Motor neuron (in vitro differentiated cells): ENCODE measurements around the gene TRAF3IP1. TPM values are rescaled to one million over a fixed set of nuclear protein-coding genes. Genes with fewer than 3 reads are reported as not detected.
A peak's percentile ranks its signal among the peaks of the same experiment; 100 is the strongest.

Experiments
- ATAC-seq, 8 experiments: fragments of 200-7000 bp; cut with Tn5 transposase; replicated peaks in 6 of 8; 2 replicates each; pipeline ENCODE4 v1.8.0; 2021; ENCODE audit warnings: mild to moderate bottlenecking in 8 of 8, moderate library complexity in 8 of 8
- H3K27ac ChIP-seq, 2 donors: fragments of 250-450 bp; sonication (Bioruptor Pico); 2 replicates each; pipeline ENCODE4 v1.9.0; 2021; ENCODE audit warnings: antibody characterized with exemption in 2 of 2, mild to moderate bottlenecking in 2 of 2, moderate library complexity in 1 of 2
- H3K4me1 ChIP-seq, 2 donors: fragments of 250-450 bp; sonication (Bioruptor Pico); replicated peaks in 1 of 2; 2 replicates each; pipeline ENCODE4 v1.6.1; 2021; ENCODE audit warnings: antibody characterized with exemption in 2 of 2, mild to moderate bottlenecking in 2 of 2, moderate library complexity in 1 of 2
- H3K4me3 ChIP-seq, 5 donors: fragments of 250-450 bp; sonication (Bioruptor Pico); 2 replicates each; pipeline ENCODE4 v1.9.0; 2021; ENCODE audit warnings: antibody characterized with exemption in 5 of 5, mild to moderate bottlenecking in 5 of 5, moderate library complexity in 4 of 5
- WGBS, 10 experiments: fragments of 450-650 bp; shearing (Covaris generic); methylation state at CpG; one replicate each; pipeline ENCODE4 v1.0.0; 2022; 5-methylcytosine and 5-hydroxymethylcytosine counted together
- in situ Hi-C, 9 experiments: fragments of 400-800 bp; cut with MboI; loops; one replicate each; pipeline ENCODE4 v1.15.0; 2021; ENCODE audit warnings: low sequenced_read_pairs in 9 of 9, low pct_unique_long_range_greater_than_20kb in 2 of 9; ENCODE audit not compliant: unreplicated experiment in 9 of 9
- total RNA-seq, 8 experiments: library from RNA; unstranded; fragments of 300-600 nt; gene quantifications; 2 replicates each; pipeline versions ENCODE4 v1.2.3 to v1.2.4, GENCODE V29; 2022

Gene TRAF3IP1
- total RNA-seq, 8 experiments from 2014 or later, result 5.3 to 16.6 (median 11.7) TPM

DNA sequence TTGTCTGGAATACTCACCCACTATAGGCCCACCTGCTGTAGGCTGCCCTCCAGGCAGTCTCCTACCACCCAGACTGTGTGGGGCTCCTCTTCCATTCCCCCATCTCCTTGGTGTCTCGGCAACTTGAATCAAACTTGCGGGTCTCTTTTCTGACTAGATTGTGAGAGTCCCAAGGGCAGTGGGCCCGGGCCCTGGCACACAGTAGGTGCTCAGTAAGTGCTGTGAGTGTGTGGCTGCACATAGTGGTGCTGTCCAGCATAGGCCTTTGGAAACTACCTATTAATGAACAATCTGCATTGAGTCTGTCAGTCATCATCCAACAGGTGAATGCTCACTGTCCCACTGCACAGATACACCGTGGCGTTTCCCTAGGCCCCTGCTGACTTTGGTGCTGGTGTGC is 62.8 kb downstream of the TRAF3IP1 start:
- Histone ChIP-seq H3K4me3 (no peak overlapping the region), H3K27ac (no peak overlapping the region), H3K4me1 (peaks cover 4 to 6% of the 10 kb centered on the region in 2 donors)
- in situ Hi-C loops, result no loop called here
- 89 to 100% (median 100%) methylated on average over 1 to 3 of the region's 5 CpGs; no CpG with 5 or more reads in 4 of the 10 experiments for WGBS, 10 experiments
- no peak for ATAC-seq

DNA sequence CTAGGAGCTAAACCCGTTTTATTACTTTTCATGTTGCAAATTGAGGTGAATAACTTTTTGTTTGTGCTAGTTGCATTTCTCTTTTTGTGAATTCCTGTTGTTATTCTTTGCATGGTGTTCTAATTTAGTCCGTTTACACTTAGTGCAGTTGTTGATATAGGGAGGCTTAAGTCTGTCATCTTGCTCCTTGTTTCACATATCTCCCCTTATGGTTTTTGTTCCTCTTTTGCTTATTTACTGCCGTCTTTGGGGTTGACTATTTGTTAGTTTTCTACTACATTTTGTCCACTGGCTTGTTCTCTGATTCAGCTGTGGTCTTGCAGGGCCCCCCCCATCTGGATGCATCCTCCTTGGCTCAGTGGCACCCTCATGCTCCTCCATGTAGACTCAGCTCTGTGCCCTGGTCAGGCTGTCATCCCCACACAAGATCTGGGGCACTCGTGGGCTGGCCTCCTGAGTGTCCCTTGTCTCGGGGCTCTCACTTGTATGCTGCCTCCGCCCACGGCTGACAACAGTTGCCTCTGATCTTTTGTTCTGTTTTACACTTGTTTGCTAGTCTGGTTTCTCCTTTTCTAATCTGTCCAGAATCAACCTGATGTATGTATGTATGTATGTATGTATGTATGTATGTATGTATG is 63.5 kb downstream of the TRAF3IP1 start:
- no peak for ATAC-seq
- peaks cover 4 to 6% of the 10 kb centered on the region in 2 donors for H3K4me1 ChIP-seq

DNA sequence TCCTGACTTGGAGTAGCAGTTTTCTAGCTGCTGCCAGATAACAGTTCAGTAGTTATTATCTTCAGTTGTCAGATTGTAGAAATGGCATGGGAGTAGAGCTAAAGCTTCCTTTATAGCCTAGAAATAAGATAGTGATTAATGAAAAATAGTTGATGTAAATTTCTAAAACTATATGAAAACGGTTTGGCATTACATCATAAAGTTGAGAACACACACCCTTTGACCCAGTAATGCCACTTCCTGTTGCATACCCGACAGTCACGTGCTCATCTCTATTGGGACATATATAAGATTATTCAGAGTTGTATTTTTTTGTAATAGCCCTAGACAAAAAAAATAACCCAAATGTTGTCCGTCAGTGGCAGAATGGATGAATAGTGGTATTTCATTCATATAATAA is 67.0 kb downstream of the TRAF3IP1 start:
- in situ Hi-C loops, result no loop called here
- H3K27ac ChIP-seq, result no peak overlapping the region
- no peaks in the 10 kb centered on the region for H3K4me1 ChIP-seq
- WGBS, 10 experiments, result 68 to 100% (median 88%) methylated on average over 2 to 4 of the region's 4 CpGs; no CpG with 5 or more reads in 1 of the 10 experiments
- H3K4me3 ChIP-seq, result no peak overlapping the region
- no peak for ATAC-seq

More for the DNA sequence above, 63.5 kb downstream of the TRAF3IP1 start:
- in situ Hi-C loops, result no loop called here
- WGBS, 10 experiments, result 60 to 100% (median 100%) methylated on average over 1 to 7 of the region's 7 CpGs
- Histone ChIP-seq H3K27ac (no peak overlapping the region), H3K4me3 (no peak overlapping the region)

DNA sequence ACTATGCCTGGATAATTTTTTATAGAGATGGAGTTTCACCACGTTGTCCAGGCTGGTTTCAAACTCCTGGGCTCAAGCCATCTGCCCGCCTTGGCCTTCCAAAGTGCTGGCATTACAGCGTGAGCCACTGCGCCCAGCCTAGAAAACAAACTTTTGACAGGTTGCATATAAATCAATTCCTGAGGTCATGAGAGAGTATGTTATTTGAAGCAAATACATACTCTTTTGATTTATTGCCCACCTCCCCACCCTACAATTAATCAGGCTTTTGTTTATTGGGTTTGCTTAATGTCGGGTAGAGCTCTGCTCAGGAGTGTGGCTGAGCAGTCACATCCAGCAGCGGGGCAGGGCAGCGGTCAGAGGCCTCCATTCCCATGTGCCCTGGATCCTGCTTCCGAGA is 68.5 kb downstream of the TRAF3IP1 start:
- H3K27ac ChIP-seq, result no peak overlapping the region
- H3K4me3 ChIP-seq, result no peak overlapping the region
- WGBS, 10 experiments, result 50 to 100% (median 88%) methylated on average over 1 to 6 of the region's 8 CpGs; no CpG with 5 or more reads in 4 of the 10 experiments
- in situ Hi-C loops, result no loop called here
- no peaks in the 10 kb centered on the region for H3K4me1 ChIP-seq
- ATAC-seq, result no peak

DNA sequence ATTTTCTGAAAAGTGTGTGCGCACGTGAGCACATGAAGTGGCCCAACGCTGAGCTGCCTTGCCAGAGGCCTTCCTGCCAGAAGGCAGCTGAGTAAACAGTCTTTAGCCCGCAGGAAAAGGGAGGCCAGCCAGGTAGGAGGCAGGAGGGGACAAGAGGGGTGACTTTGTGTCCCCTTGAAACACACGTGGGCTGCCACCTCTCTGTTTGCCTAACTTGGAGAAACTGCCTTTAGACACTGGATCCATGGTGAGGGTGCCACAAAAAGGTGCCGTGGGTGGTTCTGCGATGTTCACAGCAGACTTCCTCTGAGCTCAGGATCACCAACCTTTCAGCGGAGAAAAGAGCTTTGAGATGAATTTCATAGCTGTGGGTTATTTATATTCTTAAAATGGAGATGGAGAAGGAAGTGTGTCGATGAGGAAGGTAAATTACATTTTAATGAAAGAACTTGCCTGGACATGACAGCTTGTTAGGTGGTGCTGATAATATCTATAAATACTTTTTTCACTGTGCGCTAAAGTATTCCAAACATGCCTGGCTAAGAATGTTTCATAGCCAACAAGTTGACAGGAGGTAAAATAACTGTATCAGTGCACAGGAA is 69.8 kb downstream of the TRAF3IP1 start:
- WGBS, 10 experiments, result 44 to 91% (median 84%) methylated on average over 1 to 10 of the region's 10 CpGs; no CpG with 5 or more reads in 2 of the 10 experiments
- Histone ChIP-seq H3K4me1 (no peaks in the 10 kb centered on the region), H3K27ac (no peak overlapping the region), H3K4me3 (no peak overlapping the region)
- ATAC-seq, result peak in 4 of 8 experiments; percentile 18 to 90 (median 62)
- in situ Hi-C loops, result no loop called here

DNA sequence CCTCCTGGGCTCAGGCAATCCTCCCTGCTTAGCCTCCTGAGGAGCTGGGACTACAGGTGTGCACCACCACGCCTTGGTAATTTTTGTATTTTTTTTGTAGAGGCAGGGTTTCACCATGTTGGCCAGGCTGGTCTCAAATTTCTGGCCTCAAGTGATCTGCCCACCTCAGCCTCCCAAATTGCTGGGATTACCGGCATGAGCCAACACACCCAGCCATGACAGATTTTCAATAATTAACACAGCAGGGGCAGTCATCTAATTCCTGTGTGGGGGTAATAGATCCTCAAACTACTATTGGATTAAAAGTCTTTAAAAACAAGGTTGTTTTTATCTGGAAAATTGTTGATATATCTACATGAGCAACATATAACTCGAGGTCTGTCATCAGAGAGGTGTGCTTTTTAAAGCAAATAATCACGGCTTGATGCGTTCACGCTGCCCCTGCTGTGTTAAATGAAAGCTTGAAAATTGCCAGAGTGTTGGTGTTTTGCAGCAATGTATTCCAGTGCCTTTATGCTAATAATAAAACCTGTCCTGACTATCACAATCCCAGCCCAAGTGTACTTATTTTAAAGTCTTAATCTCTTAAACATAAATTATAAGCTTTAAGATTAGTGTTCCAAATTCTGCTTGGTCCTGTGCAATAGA is 70.8 kb downstream of the TRAF3IP1 start:
- ATAC-seq, result no peak
- Histone ChIP-seq H3K27ac (no peak overlapping the region), H3K4me1 (no peaks in the 10 kb centered on the region), H3K4me3 (no peak overlapping the region)
- 85 to 100% (median 93%) methylated on average over 1 to 6 of the region's 6 CpGs; no CpG with 5 or more reads in 1 of the 10 experiments for WGBS, 10 experiments
- in situ Hi-C loops, result no loop called here

DNA sequence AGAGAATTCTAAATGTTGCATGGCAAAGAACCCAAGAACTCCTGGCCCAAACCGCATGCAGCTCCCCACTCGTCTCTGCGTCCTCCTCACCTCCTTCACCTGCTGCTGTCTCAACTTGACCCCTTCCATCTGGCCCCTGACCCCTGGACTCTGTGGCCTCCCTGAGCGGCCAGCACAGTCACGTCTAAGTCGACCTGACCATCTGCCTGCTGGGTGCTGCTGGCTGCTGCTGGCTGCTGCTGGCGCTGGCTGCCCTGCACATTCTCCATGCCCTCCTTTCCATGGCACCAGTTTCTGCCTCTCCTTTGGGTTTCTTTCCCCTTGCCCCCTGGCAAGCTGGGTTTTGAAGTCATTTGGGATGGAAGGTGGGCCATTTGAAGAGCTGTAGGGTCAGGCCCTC is 76.3 kb downstream of the TRAF3IP1 start:
- 70 to 100% (median 80%) methylated on average over 1 to 7 of the region's 7 CpGs; no CpG with 5 or more reads in 3 of the 10 experiments for WGBS, 10 experiments
- Histone ChIP-seq H3K4me3 (no peak overlapping the region), H3K4me1 (no peaks in the 10 kb centered on the region), H3K27ac (no peak overlapping the region)
- ATAC-seq, result no peak
- in situ Hi-C loops, result no loop called here

DNA sequence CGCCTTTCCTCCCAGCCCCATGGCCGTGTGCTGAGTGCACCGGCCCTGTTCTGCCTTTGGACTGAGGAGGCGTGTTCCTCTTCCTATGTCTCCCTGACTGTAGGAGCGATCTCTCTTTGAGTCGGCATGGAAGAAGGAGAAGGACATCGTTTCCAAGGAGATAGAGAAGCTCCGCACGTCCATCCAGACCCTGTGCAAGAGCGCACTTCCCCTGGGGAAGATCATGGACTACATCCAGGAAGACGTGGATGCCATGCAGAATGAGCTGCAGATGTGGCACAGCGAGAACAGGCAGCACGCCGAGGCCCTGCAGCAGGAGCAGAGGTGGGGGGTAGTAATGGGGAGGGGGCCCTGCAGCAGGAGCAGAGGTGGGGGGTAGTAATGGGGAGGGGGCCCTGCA is 77.0 kb downstream of the TRAF3IP1 start:
- 20 to 100% (median 58%) methylated on average over 1 to 2 of the region's 14 CpGs; no CpG with 5 or more reads in 6 of the 10 experiments for WGBS, 10 experiments
- peak in 5 of 8 experiments; percentile 31 to 96 (median 40) for ATAC-seq
- Histone ChIP-seq H3K27ac (no peak overlapping the region), H3K4me3 (no peak overlapping the region), H3K4me1 (no peaks in the 10 kb centered on the region)
- in situ Hi-C loops, result no loop called here

DNA sequence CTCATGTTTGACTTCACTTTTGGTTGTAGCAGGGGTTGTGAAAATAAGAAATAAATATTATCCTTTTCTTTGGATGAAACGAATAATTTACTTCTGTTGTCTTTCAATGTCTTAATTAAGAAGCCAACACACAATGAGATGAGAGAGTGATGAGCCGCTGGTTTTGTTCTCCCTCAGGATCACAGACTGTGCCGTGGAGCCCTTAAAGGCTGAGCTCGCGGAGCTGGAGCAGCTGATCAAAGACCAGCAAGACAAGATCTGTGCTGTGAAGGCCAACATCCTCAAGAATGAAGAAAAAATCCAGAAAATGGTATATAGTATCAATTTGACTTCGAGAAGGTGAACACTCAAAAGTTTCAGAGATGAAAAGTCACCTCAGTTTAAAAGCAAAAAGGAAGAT is 78.3 kb downstream of the TRAF3IP1 start:
- Histone ChIP-seq H3K27ac (no peak overlapping the region), H3K4me1 (no peaks in the 10 kb centered on the region), H3K4me3 (no peak overlapping the region)
- ATAC-seq, result no peak
- in situ Hi-C loops, result no loop called here
- 42 to 100% (median 67%) methylated on average over 1 to 6 of the region's 6 CpGs for whole genome bisulfite sequencing, 10 experiments

DNA sequence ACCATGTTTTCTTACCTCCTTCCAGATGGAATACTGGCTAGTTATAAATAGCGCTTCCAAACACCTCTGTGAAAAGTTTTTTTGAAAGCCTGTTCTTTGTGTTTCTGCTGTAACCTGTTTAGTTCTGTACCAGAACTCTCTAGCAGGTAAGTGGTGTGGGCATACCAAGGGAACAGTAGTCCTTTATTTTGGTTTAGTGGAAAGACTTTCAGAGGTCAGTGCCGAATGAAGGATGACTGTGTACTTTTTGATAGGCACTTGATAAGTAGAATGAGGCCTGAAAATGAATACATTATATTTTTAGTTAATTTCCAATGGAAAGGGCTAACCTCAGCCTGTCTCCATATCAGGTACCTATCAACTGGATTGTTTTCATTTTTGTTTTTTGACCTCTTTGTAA is 78.8 kb downstream of the TRAF3IP1 start:
- in situ Hi-C loops, result no loop called here
- Histone ChIP-seq H3K27ac (no peak overlapping the region), H3K4me1 (no peaks in the 10 kb centered on the region), H3K4me3 (no peak overlapping the region)
- no peak for ATAC-seq
- 67 to 100% (median 100%) methylated on average over 1 to 2 of the region's 2 CpGs; no CpG with 5 or more reads in 1 of the 10 experiments for WGBS, 10 experiments

DNA sequence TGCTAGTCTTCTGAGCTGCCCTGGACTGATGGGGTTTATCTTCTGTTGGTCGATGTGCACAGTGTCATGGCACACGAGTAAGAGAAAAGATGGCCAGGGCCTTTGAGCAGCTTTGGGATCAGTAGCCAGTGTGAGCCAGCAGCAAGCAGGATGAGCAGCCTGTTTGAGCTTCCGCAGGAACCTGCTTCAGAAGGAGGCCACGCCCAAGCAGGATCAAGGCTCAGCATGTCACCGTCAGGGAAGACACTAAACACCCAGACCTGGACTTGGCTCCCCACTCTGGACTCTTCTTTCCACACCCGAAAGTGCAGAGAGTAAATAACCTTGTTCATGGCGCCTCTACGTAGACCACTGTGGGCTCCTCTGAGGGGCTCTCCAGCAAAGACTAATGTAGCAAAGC is 81.2 kb downstream of the TRAF3IP1 start:
- no peak for ATAC-seq
- Histone ChIP-seq H3K4me1 (peaks cover 6 to 7% of the 10 kb centered on the region in 2 donors), H3K27ac (no peak overlapping the region), H3K4me3 (no peak overlapping the region)
- 78 to 100% (median 95%) methylated on average over 2 to 7 of the region's 8 CpGs; no CpG with 5 or more reads in 1 of the 10 experiments for WGBS, 10 experiments
- in situ Hi-C loops, result no loop called here

DNA sequence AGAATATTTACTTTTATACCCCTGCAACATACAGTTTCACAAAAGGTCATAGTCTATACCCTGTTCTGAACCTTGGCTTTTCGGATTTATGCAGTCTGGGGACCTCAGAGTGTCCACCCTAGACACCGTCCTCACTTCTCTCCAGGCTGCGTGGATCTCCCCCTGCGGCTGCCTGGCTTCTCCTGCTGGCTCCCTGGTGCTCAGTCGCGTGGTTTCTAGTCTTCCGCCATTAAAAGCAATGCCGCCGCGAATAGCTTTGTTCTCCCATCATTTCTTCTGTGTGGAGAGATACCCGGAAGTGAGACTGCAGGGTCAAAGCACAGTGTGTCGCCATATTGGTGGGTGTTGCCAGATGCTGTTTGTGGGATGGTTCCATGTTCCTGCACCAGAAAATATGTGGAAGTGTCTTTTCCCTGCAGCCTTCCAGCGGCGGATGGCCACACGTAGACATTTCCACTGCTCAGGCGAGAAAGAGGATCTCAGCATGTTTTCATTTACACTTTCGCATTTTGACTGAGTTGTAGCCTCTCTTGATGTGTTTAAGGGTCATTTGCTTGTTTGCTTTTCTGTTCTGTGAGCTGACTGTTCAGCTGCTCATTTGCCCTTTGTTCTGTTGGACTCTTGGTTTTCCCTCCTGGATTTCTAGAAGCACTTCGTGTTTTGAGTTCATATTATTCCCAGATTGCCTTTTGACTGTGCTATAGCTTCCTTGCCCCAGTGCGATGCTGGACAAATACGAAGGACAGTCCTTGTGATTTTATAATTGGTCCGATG is 83.5 kb downstream of the TRAF3IP1 start:
- Histone ChIP-seq H3K4me1 (peaks cover 9 to 12% of the 10 kb centered on the region in 2 donors), H3K4me3 (no peak overlapping the region), H3K27ac (no peak overlapping the region)
- in situ Hi-C loops, result no loop called here
- 77 to 100% (median 89%) methylated on average over 1 to 20 of the region's 21 CpGs for WGBS, 10 experiments
- peak in 1 of 8 experiments; percentile 9 for ATAC-seq
